Naive thymus-derived CD8-positive, alpha-beta T cell (primary cell): ENCODE measurements around the gene PHYKPL. TPM values are rescaled to one million over a fixed set of nuclear protein-coding genes. Genes with fewer than 3 reads are reported as not detected.
A peak's percentile ranks its signal among the peaks of the same experiment; 100 is the strongest.

Experiments used
- ATAC-seq, 2 donors: fragments of 150-1000 bp; cut with Tn5 transposase in 1 of 2; sonication (Bioruptor Pico), chemical (Tn5 transposase) in 1 of 2; 1 replicate in 1 of 2; 2 replicates in 1 of 2; pipeline ENCODE4 v1.10.0; 2021; ENCODE audit warnings: mild to moderate bottlenecking in 2 of 2, moderate library complexity in 2 of 2
- POLR2A ChIA-PET: fragments of 350-600 bp; sonication (Branson Sonifier 250); formaldehyde crosslinking; loops from one replicate; lab custom pipeline; 2021; ENCODE audit warnings: antibody characterized with exemption; lab: Charles Lee
- DNase-seq, 10 donors: peaks; one replicate each; pipeline versions ENCODE4 v3.0.0 to v3.0.0-alpha.2; 2020 to 2022
- H3K27ac Mint-ChIP-seq, 10 donors: one replicate each; pipeline ENCODE4 v1.8.0; 2020 to 2022; ENCODE audit warnings: mild to moderate bottlenecking in 10 of 10, mixed read lengths in 10 of 10, moderate library complexity in 4 of 10, inconsistent platforms in 1 of 10
- H3K27me3 Mint-ChIP-seq, 5 donors: one replicate each; pipeline ENCODE4 v1.8.0; 2021 to 2022; ENCODE audit warnings: mixed read lengths in 5 of 5
- H3K36me3 Mint-ChIP-seq, 3 donors: one replicate each; pipeline ENCODE4 v1.8.0; 2020 to 2022; ENCODE audit warnings: mixed read lengths in 3 of 3, mild to moderate bottlenecking in 2 of 3, inconsistent platforms in 1 of 3
- H3K4me1 Mint-ChIP-seq, 4 donors: one replicate each; pipeline ENCODE4 v1.8.0; 2021 to 2022; ENCODE audit warnings: mixed read lengths in 4 of 4
- H3K4me3 Mint-ChIP-seq, 10 donors: one replicate each; pipeline ENCODE4 v1.8.0; 2020 to 2022; ENCODE audit warnings: mild to moderate bottlenecking in 10 of 10, mixed read lengths in 10 of 10, moderate library complexity in 6 of 10, inconsistent platforms in 1 of 10
- H3K9me3 Mint-ChIP-seq, 9 donors: one replicate each; pipeline ENCODE4 v1.8.0; 2020 to 2022; ENCODE audit warnings: mixed read lengths in 9 of 9, mild to moderate bottlenecking in 3 of 9, inconsistent platforms in 1 of 9, moderate library complexity in 1 of 9
- polyA plus RNA-seq, 3 donors: library from polyadenylated mRNA; unstranded; fragments of 300-500 nt; fragmentation: Illumina TruSeq; gene quantifications; one replicate each; pipeline ENCODE4 v1.2.3, GENCODE V29; 2021
- total RNA-seq, 8 experiments: library from RNA in 2 of 8; stranded (reverse) in 2 of 8; gene quantifications; one replicate each; pipeline ENCODE4 v1.2.3 and lab custom pipeline; 2021 to 2026

The PHYKPL gene
- 100 to 1,000 TPM; 209 to 229 TPM for total RNA-seq
- 10 to 100 TPM; 41.1 to 51.8 (median 49.7) TPM for polyA plus RNA-seq
- total RNA-seq (lab: John Stamatoyannopoulos, UW), result 63.7 to 149 (median 128) reads per million in 6 experiments

GRCh38 chr5:178232124-178232919, at the start of gene PHYKPL:
Gene PHYKPL, minus strand, starts transcription at chr5:178232802. Its CDS starts 252 bp downstream, at chr5:178232550.
- no peaks in the 10 kb centered on the region for H3K27me3 Mint-ChIP-seq
- peak within 1 kb of the TSS; percentile 68 to 96 (median 92) for H3K27ac Mint-ChIP-seq
- H3K36me3 Mint-ChIP-seq, result peaks cover 3 to 38% (median 16%) of the 10 kb centered on the region in 3 donors
- H3K9me3 Mint-ChIP-seq, result no peaks in the 10 kb centered on the region
- peak within 1 kb of the TSS; percentile 76 to 90 (median 82) for H3K4me3 Mint-ChIP-seq
- ATAC-seq, result peak; percentile 68 to 72
- peak; percentile 37 to 79 (median 62) for DNase-seq
- H3K4me1 Mint-ChIP-seq, result peaks cover 36 to 85% (median 83%) of the 10 kb centered on the region in 4 donors
- POLR2A ChIA-PET, result interaction anchor here (0.6 to 3.9 kb wide), 8 partner anchors 9 to 285 kb away, joined by 3 to 22 read pairs (median 5); partner anchors contain the start of gene HNRNPAB

DNA sequence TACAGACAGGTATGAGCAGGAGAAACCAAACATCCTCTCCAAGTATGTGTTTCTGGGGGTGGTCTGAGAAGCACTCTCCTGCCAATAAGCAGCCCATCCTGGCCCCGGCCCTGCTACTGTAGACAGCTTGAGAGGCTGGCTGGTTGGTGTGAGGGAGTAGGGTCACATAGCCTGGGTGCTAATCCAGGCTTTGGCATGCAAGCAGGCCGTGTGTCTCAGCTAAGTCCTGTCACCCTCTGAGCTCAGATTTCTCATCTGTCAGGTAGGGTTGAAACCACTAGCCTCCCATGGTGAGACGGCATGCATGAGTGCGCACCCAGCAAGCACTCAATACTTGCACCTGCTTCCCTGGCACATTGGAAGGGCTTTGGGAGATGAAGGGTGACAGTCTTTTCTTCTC, 49.8 kb upstream of the PHYKPL start:
- POLR2A ChIA-PET, result no interaction called here

DNA sequence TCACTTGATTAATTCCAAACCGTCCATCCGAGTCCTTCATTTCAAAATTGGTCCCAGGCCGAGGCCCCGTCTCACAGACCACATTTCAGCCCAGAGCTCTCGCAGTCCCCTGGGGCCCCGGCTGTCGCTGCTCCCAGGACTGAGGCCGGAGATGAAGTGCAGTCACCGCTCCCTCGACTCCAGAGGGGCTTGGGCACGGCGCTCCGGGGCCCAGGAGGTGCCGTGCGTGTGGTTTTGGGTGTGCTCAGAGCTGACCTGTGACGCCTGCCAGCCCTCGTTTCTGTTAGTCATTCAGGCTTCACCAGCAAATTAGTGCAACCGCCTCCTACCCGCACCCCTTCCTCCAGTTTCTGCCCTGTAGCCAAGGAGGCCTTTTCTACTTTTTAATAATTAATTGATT, 48.7 kb upstream of the PHYKPL start:
- Mint-ChIP-seq H3K27me3 (peaks cover 0 to 5% (median 1%) of the 10 kb centered on the region in 5 donors), H3K9me3 (peaks cover 0 to 14% (median 6%) of the 10 kb centered on the region in 9 donors), H3K27ac (no peak overlapping the region), H3K4me1 (peaks cover 3 to 7% (median 4%) of the 10 kb centered on the region in 4 donors), H3K4me3 (no peak overlapping the region), H3K36me3 (peaks cover 0 to 11% (median 0%) of the 10 kb centered on the region in 3 donors)
- DNase-seq, result no peak
- POLR2A ChIA-PET, result no interaction called here
- ATAC-seq, result no peak

More for the DNA sequence above, 49.8 kb upstream of the PHYKPL start:
- peaks cover 0 to 11% (median 0%) of the 10 kb centered on the region in 3 donors for H3K36me3 Mint-ChIP-seq
- ATAC-seq, result no peak
- peaks cover 0 to 14% (median 6%) of the 10 kb centered on the region in 9 donors for H3K9me3 Mint-ChIP-seq
- DNase-seq, result no peak
- H3K4me1 Mint-ChIP-seq, result peaks cover 3 to 7% (median 4%) of the 10 kb centered on the region in 4 donors
- peaks cover 0 to 5% (median 1%) of the 10 kb centered on the region in 5 donors for H3K27me3 Mint-ChIP-seq
- H3K4me3 Mint-ChIP-seq, result no peak overlapping the region
- H3K27ac Mint-ChIP-seq, result no peak overlapping the region

DNA sequence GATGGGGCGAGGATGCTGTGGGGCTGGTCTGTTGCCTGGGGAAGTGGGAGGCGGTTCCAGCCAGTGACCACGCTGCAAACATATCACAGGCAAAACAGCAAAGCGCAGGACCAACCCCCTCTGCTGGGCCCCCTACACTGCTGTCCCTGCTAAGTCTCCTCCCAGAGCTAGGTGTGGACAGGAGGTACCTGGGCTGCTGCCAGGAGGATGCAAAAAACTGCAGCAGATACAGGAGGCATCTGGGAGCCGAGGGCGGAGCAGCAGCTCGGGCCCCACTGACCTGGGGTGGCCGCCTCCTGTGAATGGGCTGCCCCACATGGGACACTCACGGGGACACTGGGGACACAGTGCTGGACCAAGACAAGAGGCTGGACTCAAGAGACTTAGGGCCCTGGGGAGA, 48.0 kb upstream of the PHYKPL start:
- Mint-ChIP-seq H3K36me3 (peaks cover 0 to 11% (median 0%) of the 10 kb centered on the region in 3 donors), H3K27me3 (peaks cover 0 to 5% (median 1%) of the 10 kb centered on the region in 5 donors), H3K4me3 (peak overlapping the region in 2 of 10 donors; percentile 14 to 26), H3K4me1 (peaks cover 3 to 7% (median 4%) of the 10 kb centered on the region in 4 donors), H3K9me3 (peaks cover 0 to 14% (median 6%) of the 10 kb centered on the region in 9 donors), H3K27ac (no peak overlapping the region)
- POLR2A ChIA-PET, result no interaction called here
- ATAC-seq (no peak), DNase-seq (no peak)

DNA sequence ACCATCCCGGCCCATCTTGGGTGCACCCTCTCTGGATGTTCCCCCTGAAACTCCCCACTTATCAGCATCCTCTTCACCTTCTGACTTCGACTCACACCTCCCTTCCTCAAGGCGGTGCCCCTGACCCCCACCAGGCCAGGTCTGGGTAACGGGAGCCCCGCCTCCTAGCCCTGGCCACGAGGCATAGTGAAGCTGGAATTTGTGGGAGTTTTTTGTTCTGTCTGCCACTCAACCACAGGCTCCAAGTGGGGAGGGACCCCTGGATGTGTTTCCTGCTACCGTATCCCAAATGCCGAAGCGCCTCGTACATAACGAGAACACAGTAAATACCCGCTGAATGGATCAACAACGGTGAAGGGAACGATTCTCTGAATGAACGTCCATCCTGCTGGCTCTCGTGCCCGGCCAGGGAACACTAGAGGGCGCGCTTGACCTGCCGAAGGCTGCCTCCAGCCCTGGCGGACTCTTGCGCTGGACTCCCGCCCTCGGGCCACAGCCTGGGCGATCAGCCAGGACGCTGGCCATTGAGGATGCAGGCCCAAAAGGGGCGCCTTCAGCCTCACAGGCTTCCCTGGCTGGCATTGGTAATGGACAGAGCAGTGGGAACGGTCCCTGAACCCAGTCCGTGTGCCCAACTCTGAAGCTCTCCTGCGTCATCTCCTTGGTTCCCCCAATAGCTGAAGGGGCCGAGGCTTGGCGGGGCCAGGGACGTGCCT, 47.3 kb upstream of the PHYKPL start:
- POLR2A ChIA-PET, result no interaction called here
- Mint-ChIP-seq H3K4me1 (peaks cover 3 to 7% (median 4%) of the 10 kb centered on the region in 4 donors), H3K9me3 (peaks cover 0 to 14% (median 6%) of the 10 kb centered on the region in 9 donors), H3K27me3 (peaks cover 0 to 5% (median 1%) of the 10 kb centered on the region in 5 donors), H3K36me3 (peaks cover 0 to 11% (median 0%) of the 10 kb centered on the region in 3 donors), H3K27ac (no peak overlapping the region), H3K4me3 (peak overlapping the region in 2 of 10 donors; percentile 26 to 45)
- ATAC-seq (peak; percentile 47 to 72), DNase-seq (peak; percentile 7 to 79 (median 50))

DNA sequence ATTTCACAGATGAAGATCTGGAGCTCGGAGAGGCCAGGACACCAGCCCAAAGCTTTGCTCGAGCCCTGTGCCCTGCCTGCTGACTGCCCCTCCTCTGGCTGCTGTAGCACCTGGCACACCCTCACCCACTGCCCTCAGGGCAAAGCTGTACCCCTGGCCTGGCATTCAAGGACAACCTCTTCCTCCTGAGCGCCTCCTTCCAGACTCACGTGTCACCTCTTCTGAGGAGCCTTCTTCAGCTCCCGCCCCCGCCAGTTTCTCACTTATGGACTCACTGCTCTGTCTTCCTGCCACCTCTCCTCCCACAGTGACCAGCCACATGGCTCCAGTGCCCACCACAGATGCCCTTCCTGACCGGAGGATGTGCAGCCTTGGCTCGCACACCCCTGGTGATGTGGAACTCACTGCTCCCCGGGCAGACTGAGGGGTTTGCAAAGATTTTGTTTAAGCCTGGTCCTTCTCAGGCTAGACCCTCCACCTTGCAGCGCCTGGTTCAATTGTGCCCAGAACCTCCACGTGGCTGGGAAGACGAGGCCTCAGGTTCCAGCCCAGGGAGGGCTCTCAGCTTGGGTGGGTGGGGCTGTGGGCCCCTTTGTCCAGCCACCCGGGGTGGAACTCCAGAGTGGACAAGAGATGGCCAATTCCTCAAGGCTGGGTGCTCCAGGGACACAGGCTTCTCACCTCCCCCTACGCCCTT, 46.6 kb upstream of the PHYKPL start:
- Mint-ChIP-seq H3K4me1 (peaks cover 3 to 7% (median 4%) of the 10 kb centered on the region in 4 donors), H3K36me3 (peaks cover 0 to 11% (median 0%) of the 10 kb centered on the region in 3 donors), H3K4me3 (no peak overlapping the region), H3K27me3 (peaks cover 0 to 5% (median 1%) of the 10 kb centered on the region in 5 donors), H3K9me3 (peaks cover 0 to 10% (median 6%) of the 10 kb centered on the region in 9 donors), H3K27ac (no peak overlapping the region)
- ATAC-seq, result no peak
- peak in 1 of 10 donors; percentile 45 for DNase-seq
- POLR2A ChIA-PET, result no interaction called here

DNA sequence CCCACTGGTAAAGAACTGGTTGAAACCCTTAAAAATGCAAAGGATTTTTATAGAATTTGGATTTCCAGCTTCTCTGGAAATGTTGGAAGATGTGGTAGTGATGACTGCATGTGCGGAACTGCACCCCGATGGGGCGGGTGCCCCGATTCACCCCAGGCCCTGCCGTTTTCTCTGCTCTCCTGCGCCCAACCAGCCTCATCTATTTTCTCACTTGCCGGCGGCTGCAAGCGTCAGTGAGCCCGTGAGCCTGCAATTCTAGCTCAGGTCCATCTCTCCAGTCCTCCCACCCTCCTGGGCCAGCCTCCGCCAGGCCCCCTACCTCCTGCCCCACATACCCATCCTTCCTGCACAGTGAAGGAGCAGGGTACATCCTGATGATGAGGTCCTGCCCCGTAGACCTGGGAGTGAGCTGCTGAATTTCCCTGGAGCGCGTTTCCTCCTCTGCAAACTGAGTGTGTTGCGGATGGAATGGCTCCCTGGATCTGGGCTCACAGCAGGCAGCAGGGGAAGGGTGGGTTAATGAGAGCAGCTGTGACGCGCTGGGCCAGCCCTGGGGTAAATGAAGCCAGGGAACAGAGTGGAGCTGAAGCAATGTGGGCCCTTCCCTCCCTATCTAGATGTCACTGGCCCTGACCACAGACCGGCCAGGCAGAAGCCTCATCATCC, 45.9 kb upstream of the PHYKPL start:
- POLR2A ChIA-PET, result interaction anchor here (0.6 kb wide), 1 partner anchor 308 kb away, joined by 4 read pairs; no protein-coding TSS in a partner anchor
- peaks cover 0 to 4% (median 3%) of the 10 kb centered on the region in 9 donors for H3K9me3 Mint-ChIP-seq
- H3K27me3 Mint-ChIP-seq, result peaks cover 0 to 5% (median 1%) of the 10 kb centered on the region in 5 donors
- H3K36me3 Mint-ChIP-seq, result peaks cover 0 to 4% (median 0%) of the 10 kb centered on the region in 3 donors
- H3K27ac Mint-ChIP-seq, result peak overlapping the region in 1 of 10 donors; percentile 29
- H3K4me1 Mint-ChIP-seq, result peaks cover 3 to 7% (median 4%) of the 10 kb centered on the region in 4 donors
- no peak overlapping the region for H3K4me3 Mint-ChIP-seq
- ATAC-seq (no peak), DNase-seq (peak in 1 of 10 donors; percentile 47)

DNA sequence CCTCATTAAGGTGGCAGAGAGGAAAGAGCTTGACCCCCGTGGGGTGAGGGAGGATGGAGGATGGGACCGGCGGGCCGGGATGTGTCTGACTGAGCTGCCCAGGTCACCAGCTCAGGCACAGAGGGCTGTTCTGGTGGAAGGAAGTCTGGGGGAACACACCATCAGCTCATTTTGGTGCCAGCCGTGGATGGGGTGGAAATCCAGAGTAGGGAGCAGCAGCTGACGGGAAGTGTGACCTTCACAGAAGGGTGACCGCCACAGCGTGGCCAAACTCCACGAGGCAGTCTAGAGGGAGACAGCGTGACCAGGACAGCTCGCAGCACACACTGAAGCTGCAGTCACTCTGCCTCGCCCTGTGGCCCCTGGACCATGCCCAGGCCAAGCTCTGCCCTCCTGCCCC, 45.3 kb upstream of the PHYKPL start:
- POLR2A ChIA-PET, result interaction anchor here (0.6 kb wide), 1 partner anchor 309 kb away, joined by 4 read pairs; no protein-coding TSS in a partner anchor
- H3K4me1 Mint-ChIP-seq, result peaks cover 3 to 7% (median 4%) of the 10 kb centered on the region in 4 donors

DNA sequence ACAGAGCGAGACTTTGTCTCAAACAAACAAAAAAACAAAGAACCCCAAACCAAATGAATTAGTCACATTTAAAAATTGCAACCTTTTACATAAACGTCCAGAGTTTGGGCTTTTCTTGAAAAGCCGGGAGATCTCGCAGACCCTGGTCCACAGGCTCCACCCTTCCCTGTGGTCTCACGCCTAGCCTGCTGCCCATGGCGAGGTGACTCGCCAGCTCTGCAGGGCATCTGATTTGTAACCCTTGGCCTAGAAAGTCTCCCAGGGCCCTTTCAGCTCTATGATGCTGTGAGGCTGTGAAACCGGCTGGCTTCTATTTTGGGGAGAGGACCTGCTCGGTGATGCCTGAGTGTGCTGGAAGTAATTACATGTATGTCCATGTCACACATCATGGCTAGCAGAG, 44.7 kb upstream of the PHYKPL start:
- DNase-seq, result peak in 1 of 10 donors; percentile 11
- H3K4me3 Mint-ChIP-seq, result no peak overlapping the region
- ATAC-seq, result no peak
- H3K36me3 Mint-ChIP-seq, result no peaks in the 10 kb centered on the region
- H3K27ac Mint-ChIP-seq, result no peak overlapping the region
- H3K4me1 Mint-ChIP-seq, result peaks cover 3 to 7% (median 4%) of the 10 kb centered on the region in 4 donors
- H3K9me3 Mint-ChIP-seq, result peaks cover 0 to 4% (median 0%) of the 10 kb centered on the region in 9 donors
- H3K27me3 Mint-ChIP-seq, result peaks cover 0 to 5% (median 1%) of the 10 kb centered on the region in 5 donors
- POLR2A ChIA-PET, result no interaction called here

More for the DNA sequence above, 45.3 kb upstream of the PHYKPL start:
- Mint-ChIP-seq H3K27me3 (peaks cover 0 to 5% (median 1%) of the 10 kb centered on the region in 5 donors), H3K4me3 (no peak overlapping the region), H3K36me3 (no peaks in the 10 kb centered on the region), H3K27ac (no peak overlapping the region), H3K9me3 (peaks cover 0 to 4% (median 0%) of the 10 kb centered on the region in 9 donors)
- DNase-seq (peak in 1 of 10 donors; percentile 58), ATAC-seq (no peak)

DNA sequence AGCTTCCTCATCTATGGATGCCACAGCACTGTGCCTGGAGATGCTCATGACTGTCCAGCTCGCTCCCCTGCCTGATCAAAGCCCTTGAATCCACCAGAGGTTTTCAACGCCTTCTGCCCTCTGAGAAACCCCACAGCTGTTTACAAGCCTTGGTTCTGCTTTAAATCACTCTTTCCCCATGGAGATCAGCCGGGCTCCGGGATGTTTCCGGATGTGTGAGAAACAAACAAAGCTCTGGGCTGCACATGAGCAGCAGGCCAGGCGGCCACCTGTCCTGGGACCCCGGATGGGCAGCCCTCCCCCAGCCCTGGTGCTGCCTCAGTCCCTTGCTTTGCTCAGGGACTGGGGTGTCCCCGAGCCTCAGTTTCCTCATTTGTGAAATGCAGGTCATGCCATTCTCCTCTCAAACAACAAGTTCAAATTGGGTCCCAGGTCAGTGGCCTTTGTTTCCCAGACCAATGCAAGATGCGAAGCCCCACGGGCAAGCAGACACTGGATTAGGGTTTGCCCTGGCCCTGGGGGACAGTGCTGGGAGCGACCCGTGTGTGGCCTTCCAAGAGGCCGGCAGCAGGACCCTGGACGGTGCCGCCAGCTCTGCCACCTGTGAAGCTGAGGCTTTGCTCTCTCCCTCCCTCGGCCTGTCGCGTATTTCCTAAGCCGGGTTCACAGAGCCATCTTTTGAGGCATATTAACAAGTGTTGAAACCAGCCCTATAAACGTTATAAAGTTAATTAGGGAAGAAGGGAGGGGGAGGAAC, 42.4 kb upstream of the PHYKPL start:
- POLR2A ChIA-PET, result no interaction called here
- ATAC-seq, result no peak
- peak in 1 of 10 donors; percentile 60 for DNase-seq
- H3K4me3 Mint-ChIP-seq, result no peak overlapping the region
- H3K9me3 Mint-ChIP-seq, result no peaks in the 10 kb centered on the region
- H3K27me3 Mint-ChIP-seq, result peaks cover 0 to 5% (median 1%) of the 10 kb centered on the region in 5 donors
- no peaks in the 10 kb centered on the region for H3K36me3 Mint-ChIP-seq
- no peak overlapping the region for H3K27ac Mint-ChIP-seq
- H3K4me1 Mint-ChIP-seq, result peaks cover 3 to 4% (median 4%) of the 10 kb centered on the region in 4 donors
